KMS-11 (cell line): ENCODE measurements around the gene HOXA4.

ENCODE experiments used
- H2AFZ ChIP-seq: fragments of 200-600 bp; sonication (generic); 2 replicates; pipeline ENCODE4 v1.6.1; 2016; ENCODE audit warnings: antibody characterized with exemption, mixed run types, low read depth
- H3K27ac ChIP-seq: fragments of 200-600 bp; sonication (generic); 2 replicates; pipeline ENCODE4 v1.6.1; 2016; ENCODE audit warnings: mild to moderate bottlenecking, mixed run types
- H3K27me3 ChIP-seq: fragments of 200-600 bp; sonication (generic); 2 replicates; pipeline ENCODE4 v1.6.1; 2017; ENCODE audit warnings: mild to moderate bottlenecking, low read depth, mixed run types, moderate library complexity; ENCODE audit not compliant: insufficient read depth
- H3K36me3 ChIP-seq: fragments of 200-600 bp; sonication (generic); 2 replicates; pipeline ENCODE4 v1.6.1; 2017; ENCODE audit warnings: mild to moderate bottlenecking, mixed run types; ENCODE audit not compliant: insufficient read depth
- H3K4me1 ChIP-seq: fragments of 200-600 bp; sonication (generic); 2 replicates; pipeline ENCODE4 v1.6.1; 2016; ENCODE audit warnings: mild to moderate bottlenecking, low read depth, mixed run types; ENCODE audit not compliant: poor library complexity, severe bottlenecking
- H3K4me2 ChIP-seq: fragments of 200-600 bp; sonication (generic); 2 replicates; pipeline ENCODE4 v1.7.0; 2016; ENCODE audit warnings: mild to moderate bottlenecking, mixed run types
- H3K4me3 ChIP-seq: fragments of 200-600 bp; sonication (generic); IDR thresholded peaks from 2 replicates; pipeline ENCODE4 v1.6.1; 2017; ENCODE audit warnings: low read depth, low read length, mixed read lengths; ENCODE audit not compliant: insufficient read depth
- H3K79me2 ChIP-seq: fragments of 200-600 bp; sonication (generic); 2 replicates; pipeline ENCODE4 v1.6.1; 2016; ENCODE audit warnings: low read depth, mixed run types; ENCODE audit not compliant: insufficient read depth
- H3K9ac ChIP-seq: fragments of 200-600 bp; sonication (generic); 2 replicates; pipeline ENCODE4 v1.6.1; 2016; ENCODE audit warnings: mild to moderate bottlenecking, mixed run types
- H4K20me1 ChIP-seq: fragments of 200-600 bp; sonication (generic); 2 replicates; pipeline ENCODE4 v1.6.1; 2016; ENCODE audit warnings: mild to moderate bottlenecking, mixed run types; ENCODE audit not compliant: insufficient read depth
- TF ChIP-seq, protein P1 (sequence below): fragments of 200-600 bp; sonication (generic); conservative IDR thresholded peaks from 2 replicates; pipeline ENCODE4 v1.6.1; 2017; ENCODE audit warnings: low read depth, mild to moderate bottlenecking, antibody characterized with exemption, low read length, moderate library complexity, mixed read lengths

The HOXA4 gene

DNA sequence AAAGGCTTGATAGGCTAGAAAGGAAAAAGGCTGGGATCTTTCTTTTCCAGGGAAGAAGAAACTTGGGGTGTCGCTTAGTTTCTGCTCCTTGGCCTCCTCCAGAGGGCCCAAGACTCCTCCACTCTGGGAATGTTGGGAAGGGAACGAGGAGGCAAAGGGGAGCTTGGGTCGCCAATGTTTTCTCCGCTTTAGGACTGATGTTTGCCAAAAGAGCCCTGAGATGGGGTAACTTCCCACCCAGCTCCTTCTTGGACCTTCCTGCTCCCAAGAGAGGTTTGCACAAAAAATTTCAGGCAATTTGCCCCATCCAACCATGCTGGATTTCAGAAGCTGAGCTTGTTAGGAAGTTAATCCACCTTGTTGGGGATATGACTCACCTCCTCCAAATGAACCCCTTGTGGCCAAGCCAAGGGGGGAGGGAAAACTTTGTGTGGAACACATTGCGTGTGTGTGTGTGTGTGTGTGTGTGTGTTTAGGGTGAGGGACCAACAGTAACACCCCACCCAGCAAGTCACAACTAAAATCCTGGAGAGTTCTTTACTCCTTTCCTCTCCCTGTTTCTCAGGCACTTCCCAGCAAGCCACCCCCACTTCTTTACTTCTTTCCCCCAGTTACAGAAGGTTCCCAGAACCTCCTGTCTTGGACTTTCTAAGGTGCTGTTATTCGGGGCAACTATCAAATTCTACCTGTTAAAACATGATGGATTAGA is 19.4 kb downstream of the HOXA4 start:
- Histone ChIP-seq H3K4me1 (no peaks in the 10 kb centered on the region), H2AFZ (no peak overlapping the region), H3K27ac (no peak overlapping the region), H3K4me3 (no peak overlapping the region), H3K4me2 (no peak overlapping the region), H3K36me3 (no peaks in the 10 kb centered on the region), H3K9ac (no peak overlapping the region), H3K79me2 (no peaks in the 10 kb centered on the region), H4K20me1 (no peaks in the 10 kb centered on the region), H3K27me3 (no peaks in the 10 kb centered on the region)
- TF ChIP-seq, protein P1, sequence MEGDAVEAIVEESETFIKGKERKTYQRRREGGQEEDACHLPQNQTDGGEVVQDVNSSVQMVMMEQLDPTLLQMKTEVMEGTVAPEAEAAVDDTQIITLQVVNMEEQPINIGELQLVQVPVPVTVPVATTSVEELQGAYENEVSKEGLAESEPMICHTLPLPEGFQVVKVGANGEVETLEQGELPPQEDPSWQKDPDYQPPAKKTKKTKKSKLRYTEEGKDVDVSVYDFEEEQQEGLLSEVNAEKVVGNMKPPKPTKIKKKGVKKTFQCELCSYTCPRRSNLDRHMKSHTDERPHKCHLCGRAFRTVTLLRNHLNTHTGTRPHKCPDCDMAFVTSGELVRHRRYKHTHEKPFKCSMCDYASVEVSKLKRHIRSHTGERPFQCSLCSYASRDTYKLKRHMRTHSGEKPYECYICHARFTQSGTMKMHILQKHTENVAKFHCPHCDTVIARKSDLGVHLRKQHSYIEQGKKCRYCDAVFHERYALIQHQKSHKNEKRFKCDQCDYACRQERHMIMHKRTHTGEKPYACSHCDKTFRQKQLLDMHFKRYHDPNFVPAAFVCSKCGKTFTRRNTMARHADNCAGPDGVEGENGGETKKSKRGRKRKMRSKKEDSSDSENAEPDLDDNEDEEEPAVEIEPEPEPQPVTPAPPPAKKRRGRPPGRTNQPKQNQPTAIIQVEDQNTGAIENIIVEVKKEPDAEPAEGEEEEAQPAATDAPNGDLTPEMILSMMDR, result no peak

DNA sequence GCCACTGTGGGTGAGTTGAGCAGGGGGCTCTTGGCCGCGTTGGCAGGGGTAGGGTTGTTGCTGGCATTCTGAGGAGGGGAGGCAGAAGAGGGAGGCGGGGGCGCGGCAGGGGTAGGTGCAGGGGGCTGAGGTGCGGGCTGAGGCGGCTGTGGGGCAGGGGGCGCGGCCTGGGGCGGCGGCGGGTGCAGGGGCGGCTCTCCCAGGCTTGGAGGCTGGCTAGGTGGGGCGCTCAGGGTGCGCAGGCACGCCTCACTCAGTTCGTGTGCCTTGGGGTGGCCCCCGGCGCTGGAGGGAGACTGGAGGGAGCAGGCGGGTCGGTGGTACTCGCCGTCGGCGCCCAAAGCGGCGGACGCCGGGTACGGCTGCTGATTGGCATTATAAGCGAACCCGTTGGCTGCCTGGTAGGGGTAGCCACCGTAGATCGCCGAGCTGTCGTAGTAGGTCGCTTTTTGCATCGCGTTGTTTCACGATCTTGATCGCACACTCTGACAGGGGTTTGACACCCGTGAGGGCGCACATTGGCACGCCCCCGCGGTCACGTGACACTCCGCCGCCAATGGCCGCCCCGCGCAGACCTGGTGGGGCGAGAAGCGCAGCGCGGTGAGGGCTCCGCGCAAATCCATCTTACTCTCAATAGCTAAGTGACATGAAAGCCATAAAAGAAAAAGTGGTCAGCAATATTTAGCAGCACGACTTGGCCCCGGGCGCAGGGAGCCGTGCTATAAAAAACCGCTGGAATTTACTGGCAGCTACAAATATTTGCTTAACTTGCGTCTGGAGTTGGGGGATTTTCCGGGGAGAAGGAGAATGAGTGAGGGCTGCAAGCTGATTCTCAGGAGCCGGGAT is 20.1 kb downstream of the HOXA4 start:
- Histone ChIP-seq H3K4me3 (no peak overlapping the region), H3K27ac (no peak overlapping the region), H2AFZ (no peak overlapping the region), H3K27me3 (no peaks in the 10 kb centered on the region), H3K4me1 (no peaks in the 10 kb centered on the region), H3K36me3 (no peaks in the 10 kb centered on the region), H3K9ac (no peak overlapping the region), H4K20me1 (no peaks in the 10 kb centered on the region), H3K79me2 (no peaks in the 10 kb centered on the region), H3K4me2 (no peak overlapping the region)
- TF ChIP-seq, protein P1, result no peak

DNA sequence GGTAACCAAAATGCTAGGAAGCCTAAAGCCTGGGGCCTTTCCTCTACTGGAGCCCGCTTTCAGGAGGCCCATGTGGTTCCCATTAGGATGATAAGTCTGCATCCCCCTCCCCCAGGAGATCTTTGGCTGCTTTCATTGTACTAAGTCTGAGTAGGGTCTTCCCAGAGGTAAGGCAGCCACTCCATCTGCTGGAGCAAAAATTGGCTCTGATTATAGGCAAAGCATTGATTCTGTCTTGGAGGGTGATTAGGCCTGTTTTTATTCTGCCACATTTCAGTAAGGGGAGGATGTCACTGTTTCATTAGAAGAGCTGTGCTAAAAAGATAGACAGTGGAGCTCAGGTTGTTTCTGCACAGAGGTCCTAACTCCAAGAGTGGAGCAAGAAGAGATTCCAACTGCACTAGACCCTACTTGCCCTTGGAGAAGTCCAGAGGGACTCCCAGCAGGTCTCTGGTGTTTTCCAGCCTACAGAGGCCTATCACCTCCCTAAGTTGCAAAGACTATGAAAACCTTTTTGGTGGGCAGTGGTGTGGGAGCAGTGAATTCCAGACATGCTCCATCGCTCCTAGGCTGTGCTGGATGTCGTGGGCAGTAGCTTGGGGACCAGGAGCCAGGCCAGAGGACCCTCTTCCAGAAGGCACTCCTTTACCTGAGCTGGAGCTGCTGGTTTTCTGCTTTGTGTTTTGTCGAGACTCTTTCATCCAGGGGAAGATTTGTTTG is 20.9 kb downstream of the HOXA4 start:
- no peak overlapping the region for H3K4me3 ChIP-seq
- no peaks in the 10 kb centered on the region for H4K20me1 ChIP-seq
- no peaks in the 10 kb centered on the region for H3K4me1 ChIP-seq
- H3K79me2 ChIP-seq, result no peaks in the 10 kb centered on the region
- no peak overlapping the region for H3K27ac ChIP-seq
- no peaks in the 10 kb centered on the region for H3K36me3 ChIP-seq
- H3K4me2 ChIP-seq, result no peak overlapping the region
- no peak overlapping the region for H2AFZ ChIP-seq
- TF ChIP-seq, protein P1, result no peak
- no peak overlapping the region for H3K9ac ChIP-seq
- H3K27me3 ChIP-seq, result no peaks in the 10 kb centered on the region

DNA sequence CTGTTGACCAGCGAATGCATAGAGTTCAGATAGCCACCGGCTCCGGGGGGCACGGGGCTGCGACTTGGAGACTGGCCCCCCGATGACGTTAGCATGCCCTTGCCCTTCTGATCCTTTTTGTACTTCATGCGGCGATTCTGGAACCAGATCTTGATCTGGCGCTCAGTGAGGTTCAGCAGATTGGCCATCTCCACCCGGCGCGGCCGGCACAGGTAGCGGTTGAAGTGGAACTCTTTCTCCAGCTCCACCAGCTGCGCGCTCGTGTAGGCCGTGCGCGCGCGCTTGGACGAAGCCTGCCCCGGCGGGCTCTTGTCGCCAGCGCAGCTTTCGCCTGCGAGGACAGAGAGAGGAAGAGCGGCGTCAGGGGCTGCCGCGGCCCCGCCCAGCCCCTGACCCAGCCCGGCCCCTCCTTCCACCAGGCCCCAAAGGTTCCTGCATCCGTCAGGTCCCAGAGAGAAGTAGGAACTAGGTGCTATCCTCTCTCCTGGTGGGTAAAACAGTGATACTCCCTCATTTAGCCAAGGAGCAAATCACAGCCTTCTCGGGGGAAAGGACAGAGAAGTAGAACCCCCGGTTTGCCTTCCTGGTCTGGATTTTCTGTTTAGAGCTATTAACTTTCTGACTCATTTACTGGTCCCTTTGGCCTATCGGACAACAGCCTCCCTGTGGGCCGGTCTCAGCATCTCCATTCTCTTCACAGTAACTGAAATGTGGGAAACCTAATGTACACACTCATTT is 22.0 kb downstream of the HOXA4 start:
- TF ChIP-seq, protein P1, result no peak
- H3K9ac ChIP-seq, result no peak overlapping the region
- no peak overlapping the region for H3K27ac ChIP-seq
- H3K36me3 ChIP-seq, result no peaks in the 10 kb centered on the region
- H3K4me1 ChIP-seq, result no peaks in the 10 kb centered on the region
- H2AFZ ChIP-seq, result no peak overlapping the region
- H3K79me2 ChIP-seq, result no peaks in the 10 kb centered on the region
- no peak overlapping the region for H3K4me3 ChIP-seq
- no peak overlapping the region for H3K4me2 ChIP-seq
- no peaks in the 10 kb centered on the region for H4K20me1 ChIP-seq
- no peaks in the 10 kb centered on the region for H3K27me3 ChIP-seq
